A673 (cell line): ENCODE measurements around the gene SLC22A13.

Source experiments
- CTCF ChIP-seq: fragments of 300-800, 200-600 bp; sonication (generic); conservative IDR thresholded peaks from 2 replicates; pipeline ENCODE4 v1.5.1; 2017; ENCODE audit warnings: low read depth, mild to moderate bottlenecking, antibody characterized with exemption, low read length, moderate library complexity, mixed read lengths
- EZH2 ChIP-seq: fragments of 200-600 bp; sonication (generic); IDR thresholded peaks from 2 replicates; pipeline ENCODE4 v1.6.1; 2017; ENCODE audit warnings: borderline replicate concordance, low read depth, mild to moderate bottlenecking, mixed read lengths, antibody characterized with exemption, low read length; ENCODE audit not compliant: poor library complexity, severe bottlenecking

GRCh38 chr3:38311941-38312340, 46.3 kb downstream of the SLC22A13 start:
- TF ChIP-seq CTCF (no peak), EZH2 (no peak)
